Endothelial cell of umbilical vein (primary cell): ENCODE results near the gene GAST. TPM values are rescaled to one million over a fixed set of nuclear protein-coding genes. Genes with fewer than 3 reads are reported as not detected.

Source experiments
- BruUV-seq: library from RNA; stranded (reverse); fragments of 400-500 nt; replicated peaks from 2 replicates; lab custom pipeline; 2021; lab: Mats Ljungman, UMichigan
- CTCF ChIA-PET: fragments of 300-600, 350-600 bp; sonication (Branson Sonifier 250); formaldehyde crosslinking; loops from one replicate; lab custom pipeline; 2021; ENCODE audit warnings: antibody characterized with exemption, inconsistent platforms; lab: Charles Lee
- POLR2A ChIA-PET: fragments of 300-600, 350-600 bp; sonication (Branson Sonifier 250); formaldehyde crosslinking; loops from one replicate; lab custom pipeline; 2021; ENCODE audit warnings: antibody characterized with exemption, inconsistent platforms; lab: Charles Lee
- DNase-seq: peaks from one replicate; pipeline ENCODE4 v3.0.0-alpha.2; 2011; ENCODE audit warnings: low read depth, low spot score
- FAIRE-seq: peaks from 2 replicates; lab custom pipeline; 2011; peaks lifted over from hg19 to GRCh38; lab: Jason Lieb, UNC
- H2AFZ ChIP-seq: 2 replicates; pipeline ENCODE4 v1.6.0; 2012; ENCODE audit warnings: low read depth, low read length, control low read depth, inconsistent platforms
- H3K27ac ChIP-seq: 2 replicates; pipeline ENCODE4 v1.5.1; 2011; ENCODE audit warnings: low read depth, mild to moderate bottlenecking, control low read depth, low read length, moderate library complexity; ENCODE audit not compliant: insufficient read depth
- H3K27me3 ChIP-seq, 2 experiments: 2 replicates each; pipeline versions ENCODE4 v1.6.0 to v1.6.1; 2011; ENCODE audit warnings: low read length in 2 of 2, mixed read lengths in 1 of 2; ENCODE audit not compliant: control insufficient read depth in 2 of 2, insufficient read depth in 2 of 2
- H3K36me3 ChIP-seq, 2 experiments: 2 replicates in 1 of 2; 3 replicates in 1 of 2; pipeline ENCODE4 v1.5.1; 2011; ENCODE audit warnings: low read length in 2 of 2, mild to moderate bottlenecking in 1 of 2, moderate library complexity in 1 of 2; ENCODE audit not compliant: control insufficient read depth in 2 of 2, insufficient read depth in 2 of 2; ENCODE audit errors: extremely low read depth in 1 of 2
- H3K4me1 ChIP-seq: 3 replicates; pipeline ENCODE4 v1.5.1; 2011; ENCODE audit warnings: mild to moderate bottlenecking, low read length; ENCODE audit not compliant: control insufficient read depth, insufficient read depth; ENCODE audit errors: extremely low read depth
- H3K4me2 ChIP-seq: 2 replicates; pipeline ENCODE4 v1.6.1; 2011; ENCODE audit warnings: low read length, control low read depth, mixed read lengths; ENCODE audit not compliant: insufficient read depth
- H3K4me3 ChIP-seq, 3 experiments: fragments of 200-600 bp in 1 of 3; sonication (generic), shearing (Covaris generic) in 1 of 3; replicated peaks in 1 of 3; 2 replicates each; pipeline ENCODE4 v1.5.1; 2011 to 2016; ENCODE audit warnings: control low read depth in 3 of 3, low read length in 3 of 3, mild to moderate bottlenecking in 2 of 3, inconsistent platforms in 1 of 3, low read depth in 1 of 3, moderate library complexity in 1 of 3; ENCODE audit not compliant: insufficient read depth in 1 of 3
- H3K79me2 ChIP-seq: 2 replicates; pipeline ENCODE4 v1.6.0; 2012; ENCODE audit warnings: low read length, inconsistent platforms; ENCODE audit not compliant: control insufficient read depth, insufficient read depth
- H3K9ac ChIP-seq: replicated peaks from 2 replicates; pipeline ENCODE3; 2011; ENCODE audit warnings: low read length, control low read depth; ENCODE audit not compliant: insufficient read depth; ENCODE audit errors: extremely low read depth
- H3K9me1 ChIP-seq: replicated peaks from 3 replicates; pipeline ENCODE4 v1.6.0; 2011; ENCODE audit warnings: mild to moderate bottlenecking, low read length; ENCODE audit not compliant: control insufficient read depth, insufficient read depth; ENCODE audit errors: extremely low read depth
- H3K9me3 ChIP-seq: replicated peaks from 2 replicates; pipeline ENCODE4 v1.5.1; 2012; ENCODE audit warnings: low read length, inconsistent platforms; ENCODE audit not compliant: control insufficient read depth, insufficient read depth
- H4K20me1 ChIP-seq: replicated peaks from 2 replicates; pipeline ENCODE3; 2011; ENCODE audit warnings: mild to moderate bottlenecking, low read length; ENCODE audit not compliant: control insufficient read depth, insufficient read depth; ENCODE audit errors: extremely low read depth
- EZH2 ChIP-seq: IDR thresholded peaks from 2 replicates; pipeline ENCODE4 v1.6.1; 2012; ENCODE audit warnings: borderline replicate concordance, low read depth, mild to moderate bottlenecking, moderate library complexity, low read length, inconsistent platforms; ENCODE audit not compliant: severe bottlenecking
- FOS ChIP-seq: IDR thresholded peaks from 2 replicates; pipeline ENCODE4 v1.6.1; 2011; ENCODE audit warnings: mild to moderate bottlenecking, low read length, moderate library complexity, borderline replicate concordance; ENCODE audit not compliant: insufficient read depth
- GATA2 ChIP-seq: IDR thresholded peaks from 2 replicates; pipeline ENCODE4 v1.7.0; 2011; ENCODE audit warnings: low read depth, mild to moderate bottlenecking, moderate library complexity, mixed read lengths, low read length; ENCODE audit not compliant: insufficient read length, insufficient read depth
- JUN ChIP-seq: IDR thresholded peaks from 2 replicates; pipeline ENCODE4 v1.6.1; 2011; ENCODE audit warnings: borderline replicate concordance, low read depth; ENCODE audit not compliant: insufficient read length, insufficient read depth
- MYC ChIP-seq: IDR thresholded peaks from one replicate; pipeline ENCODE4 v1.6.1; 2011; ENCODE audit warnings: mild to moderate bottlenecking, low read depth, low read length
- POLR2A ChIP-seq: IDR thresholded peaks from 2 replicates; pipeline ENCODE4 v1.6.1; 2012; ENCODE audit warnings: low read depth, mild to moderate bottlenecking, control low read depth, low read length
- POLR2AphosphoS5 ChIP-seq: IDR thresholded peaks from 2 replicates; pipeline ENCODE4 v1.6.1; 2012; ENCODE audit warnings: low read depth, mild to moderate bottlenecking, control low read depth, low read length, moderate library complexity; ENCODE audit not compliant: insufficient read depth
- dilution Hi-C: fragments of 300-500 bp; cut with MboI; formaldehyde crosslinking; loops from one replicate; pipeline ENCODE4 v1.15.0; 2019; ENCODE audit warnings: low sequenced_read_pairs; ENCODE audit not compliant: extremely low pct_ligation_motif_present
- intact Hi-C: fragments of 100-400 bp; cut with micrococcal nuclease; formaldehyde crosslinking; loops from one replicate; pipeline ENCODE4 v1.10.0; 2022
- polyA plus RNA-seq, 4 experiments: library from polyadenylated mRNA; depleted of rRNA in 3 of 4; stranded (reverse) in 3 of 4; unstranded in 1 of 4; fragments of >200 nt; gene quantifications; 2 replicates each; pipeline versions ENCODE4 v1.2.1 to v1.2.3, GENCODE V29; 2011 to 2012; ENCODE audit warnings: missing spikeins in 1 of 4
- total RNA-seq: library from RNA; stranded (reverse); gene quantifications from 2 replicates; pipeline ENCODE4 v1.2.3, GENCODE V29; 2021
- TF ChIP-seq, protein P1 (sequence below): IDR thresholded peaks from 2 replicates; pipeline ENCODE4 v1.6.1; 2011; ENCODE audit not compliant: insufficient read depth, insufficient read length
- TF ChIP-seq, protein P2 (sequence below), 2 donors: IDR thresholded peaks; 1 replicate in 1 of 2; 2 replicates in 1 of 2; pipeline ENCODE4 v1.5.1; 2011; ENCODE audit warnings: low read length in 2 of 2, mild to moderate bottlenecking in 2 of 2, moderate library complexity in 2 of 2, control low read depth in 1 of 2, inconsistent platforms in 1 of 2, low read depth in 1 of 2; ENCODE audit not compliant: insufficient read depth in 1 of 2; ENCODE audit errors: extremely low read depth in 1 of 2

Gene GAST
- total and polyA plus RNA-seq, 2 donors (not counting 3 experiments of a cell fraction or from before 2014, with no cell fraction given) = not detected

DNA sequence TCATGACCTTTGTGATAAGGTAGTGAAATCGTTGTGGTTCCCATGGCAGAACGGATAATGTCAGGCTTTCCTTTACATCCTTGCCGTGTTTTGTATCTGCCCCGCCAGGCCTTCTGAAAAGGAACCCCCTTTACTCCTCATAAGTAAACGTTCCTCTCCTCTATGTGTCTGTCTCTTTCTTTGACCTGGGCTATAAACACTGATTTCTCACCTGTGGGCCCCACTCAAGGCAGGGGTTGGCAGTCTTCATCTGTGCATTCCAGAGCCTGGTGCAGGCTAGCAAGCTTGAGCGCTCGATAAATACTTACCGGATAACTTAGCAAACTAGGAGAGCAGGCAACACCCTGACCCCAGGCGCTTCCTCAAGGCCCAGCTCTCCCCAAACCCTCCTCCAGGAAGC, 29.6 kb downstream of the GAST start:
- intact Hi-C loops (no loop called here), dilution Hi-C loops (loop anchor here (10.0 kb wide), 1 partner anchor 63 kb away; no protein-coding TSS in a partner anchor)
- BruUV-seq = no TSS peak
- Histone ChIP-seq H3K4me2 (no peak overlapping the region), H3K9ac (no peak overlapping the region), H3K9me3 (no peaks in the 10 kb centered on the region), H3K4me1 (no peaks in the 10 kb centered on the region), H3K79me2 (no peaks in the 10 kb centered on the region), H4K20me1 (no peaks in the 10 kb centered on the region), H3K9me1 (no peaks in the 10 kb centered on the region), H3K27me3 (peaks cover 2 to 5% of the 10 kb centered on the region in 2 experiments), H3K36me3 (no peaks in the 10 kb centered on the region), H3K4me3 (no peak overlapping the region), H2AFZ (no peak overlapping the region), H3K27ac (no peak overlapping the region)
- ChIA-PET POLR2A (no interaction called here), CTCF (interaction anchor here (1.8 to 2.8 kb wide), 4 partner anchors 35 to 70 kb away, joined by 5 to 13 read pairs (median 11); partner anchors contain the start of genes JUP and P3H4)
- FAIRE-seq (no peak), DNase-seq (no peak)
- TF ChIP-seq POLR2A (no peak), GATA2 (no peak), FOS (no peak), MYC (no peak), POLR2AphosphoS5 (no peak), JUN (no peak), EZH2 (no peak)
- TF ChIP-seq, protein P1, sequence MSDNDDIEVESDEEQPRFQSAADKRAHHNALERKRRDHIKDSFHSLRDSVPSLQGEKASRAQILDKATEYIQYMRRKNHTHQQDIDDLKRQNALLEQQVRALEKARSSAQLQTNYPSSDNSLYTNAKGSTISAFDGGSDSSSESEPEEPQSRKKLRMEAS = no peak
- TF ChIP-seq, protein P2, sequence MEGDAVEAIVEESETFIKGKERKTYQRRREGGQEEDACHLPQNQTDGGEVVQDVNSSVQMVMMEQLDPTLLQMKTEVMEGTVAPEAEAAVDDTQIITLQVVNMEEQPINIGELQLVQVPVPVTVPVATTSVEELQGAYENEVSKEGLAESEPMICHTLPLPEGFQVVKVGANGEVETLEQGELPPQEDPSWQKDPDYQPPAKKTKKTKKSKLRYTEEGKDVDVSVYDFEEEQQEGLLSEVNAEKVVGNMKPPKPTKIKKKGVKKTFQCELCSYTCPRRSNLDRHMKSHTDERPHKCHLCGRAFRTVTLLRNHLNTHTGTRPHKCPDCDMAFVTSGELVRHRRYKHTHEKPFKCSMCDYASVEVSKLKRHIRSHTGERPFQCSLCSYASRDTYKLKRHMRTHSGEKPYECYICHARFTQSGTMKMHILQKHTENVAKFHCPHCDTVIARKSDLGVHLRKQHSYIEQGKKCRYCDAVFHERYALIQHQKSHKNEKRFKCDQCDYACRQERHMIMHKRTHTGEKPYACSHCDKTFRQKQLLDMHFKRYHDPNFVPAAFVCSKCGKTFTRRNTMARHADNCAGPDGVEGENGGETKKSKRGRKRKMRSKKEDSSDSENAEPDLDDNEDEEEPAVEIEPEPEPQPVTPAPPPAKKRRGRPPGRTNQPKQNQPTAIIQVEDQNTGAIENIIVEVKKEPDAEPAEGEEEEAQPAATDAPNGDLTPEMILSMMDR (IDR thresholded peaks at IDR 0.05; ENCODE audit: extremely low read depth in 1 of 2, insufficient read depth in 1 of 2, low read depth in 1 of 2, low read length in 2 of 2) = no peak
